GM21825 (cell line): ENCODE results near the gene PAPPA2.

Experiments used
- ATAC-seq: cut with Tn5 transposase; IDR thresholded peaks from one replicate; pipeline ENCODE4 v1.9.1; 2021; ENCODE audit warnings: mild to moderate bottlenecking, moderate library complexity; ENCODE audit not compliant: unreplicated experiment

PAPPA2 gene

GRCh38 chr1:176843352-176844297 lies 380.6 kb downstream of the PAPPA2 start:
- ATAC-seq, result no peak

DNA sequence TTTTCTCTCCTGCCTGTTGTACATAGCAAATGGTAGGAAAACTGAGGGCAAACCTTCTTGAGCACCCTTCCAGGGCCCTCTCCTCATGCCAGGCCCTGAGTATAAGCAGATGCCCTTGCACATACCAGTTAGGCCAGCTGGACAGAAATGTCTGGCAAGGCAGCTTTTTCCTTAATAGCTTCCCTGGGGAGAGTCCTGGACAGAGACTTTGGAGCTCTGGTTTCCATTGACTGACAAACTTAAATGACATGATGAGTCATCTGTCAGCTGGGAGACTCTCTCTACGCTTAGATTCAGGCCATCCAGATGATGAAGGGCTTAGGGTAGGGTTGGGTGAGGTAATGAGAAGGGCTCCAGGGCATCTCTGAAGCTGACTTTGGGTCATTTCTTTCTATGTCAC lies 384.1 kb downstream of the PAPPA2 start:
- no peak for ATAC-seq

DNA sequence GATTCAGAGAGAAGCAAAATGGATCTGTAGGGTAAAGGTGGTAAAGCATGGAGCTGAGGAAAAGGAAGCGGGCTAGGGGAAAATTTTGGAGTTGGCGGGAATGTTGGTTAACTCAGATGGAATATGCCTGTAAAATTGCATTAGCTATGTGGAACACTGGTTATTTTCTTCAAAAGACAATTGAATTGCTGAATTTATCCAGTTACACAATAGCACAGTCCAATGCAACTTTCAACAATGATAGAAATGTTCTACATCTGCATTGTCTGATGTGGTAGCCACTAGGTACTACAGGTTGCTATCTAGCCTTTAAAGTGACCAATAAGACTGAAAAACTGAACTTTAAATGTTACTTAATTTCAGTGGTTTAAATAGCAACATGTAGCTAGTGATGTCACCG lies 386.3 kb downstream of the PAPPA2 start:
- no peak for ATAC-seq

DNA sequence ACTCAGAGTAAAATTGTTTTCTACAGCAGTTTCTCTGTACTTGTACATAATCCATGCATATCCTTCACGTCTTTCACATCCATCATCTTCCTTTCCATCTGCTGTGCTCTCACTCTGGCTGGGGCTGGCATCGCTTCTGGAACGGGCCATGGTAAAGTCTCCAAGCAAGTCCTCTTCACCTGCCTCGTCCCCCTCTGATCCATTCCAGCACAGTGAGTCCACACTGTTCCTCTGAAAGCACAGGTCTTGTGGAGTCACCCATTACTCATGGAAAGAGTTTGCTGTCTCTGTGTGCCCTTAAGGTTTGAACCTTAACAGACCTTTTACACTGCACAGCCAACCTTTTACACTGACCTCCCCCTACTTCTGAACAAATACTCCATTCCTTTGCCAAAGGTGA lies 387.9 kb downstream of the PAPPA2 start:
- no peak for ATAC-seq

- ATAC-seq, result no peak
Measured at GRCh38 chr1:176852124-176852523, 389.1 kb downstream of the PAPPA2 start.

GRCh38 chr1:176853503-176853902 lies 390.5 kb downstream of the PAPPA2 start:
- no peak for ATAC-seq

GRCh38 chr1:176854121-176854520 lies 391.1 kb downstream of the PAPPA2 start:
- ATAC-seq, result no peak

DNA sequence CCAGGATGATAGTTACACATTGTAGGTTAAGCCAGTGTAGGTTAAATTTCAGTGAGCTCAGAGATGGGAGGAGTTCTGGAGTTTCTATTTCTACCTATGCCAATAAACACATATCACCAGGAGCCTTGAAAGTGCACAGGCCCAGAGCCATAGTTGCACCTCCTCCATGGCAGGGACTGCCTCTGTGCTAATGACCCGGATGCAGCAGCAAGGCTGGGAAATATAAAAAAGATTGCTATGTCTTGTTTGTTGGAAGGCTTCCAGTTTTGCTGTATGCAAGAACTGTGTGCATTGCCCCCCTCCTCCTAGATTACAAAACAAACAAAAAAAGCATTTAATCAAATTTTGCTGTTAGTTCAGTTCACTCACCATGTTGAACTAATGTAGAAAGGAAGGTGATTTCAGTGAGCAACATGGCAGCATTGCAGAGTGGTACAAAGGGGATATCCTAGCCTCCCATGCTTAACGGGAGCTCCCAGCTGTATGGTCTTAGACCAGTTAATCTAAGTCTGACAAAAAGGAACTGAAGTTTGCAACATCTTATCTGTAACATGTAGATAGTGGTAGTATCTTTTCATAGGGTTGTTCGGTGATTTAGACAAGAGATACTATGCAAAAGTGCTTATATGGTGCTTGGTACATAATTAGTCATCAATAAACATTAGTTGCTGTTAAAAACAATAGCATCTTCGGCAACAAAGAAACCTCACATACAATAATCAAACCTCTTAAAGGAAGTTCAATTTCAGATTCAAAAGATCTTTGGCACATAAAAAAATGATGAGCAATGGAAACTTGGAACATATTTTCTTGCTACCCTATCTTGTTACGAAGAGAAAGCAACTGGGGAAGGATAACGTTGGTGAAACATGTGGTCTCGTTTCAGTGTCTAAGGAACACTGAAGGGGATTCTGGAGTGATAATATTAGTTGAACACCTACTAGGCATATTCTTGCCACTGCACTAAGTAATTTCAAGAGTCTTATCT lies 392.1 kb downstream of the PAPPA2 start:
- ATAC-seq, result no peak

DNA sequence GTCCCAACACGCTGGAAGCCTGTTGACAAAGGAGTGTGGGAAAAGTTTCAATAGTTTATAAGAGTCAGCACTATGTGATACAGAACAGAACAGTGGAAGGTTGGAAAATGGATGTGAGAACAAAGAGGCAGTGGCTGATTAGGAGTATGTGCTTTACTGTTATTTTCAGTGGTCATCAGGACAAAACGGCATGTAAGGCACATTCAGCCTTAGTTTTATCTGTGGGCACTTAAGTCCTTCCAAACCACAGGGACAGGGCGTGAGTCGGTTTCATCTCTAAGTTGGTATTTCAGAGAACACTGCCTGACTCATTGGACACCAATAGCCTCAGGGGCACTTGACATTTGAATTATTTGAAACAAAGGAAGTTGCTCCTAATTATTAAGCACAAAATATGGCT lies 394.7 kb downstream of the PAPPA2 start:
- ATAC-seq, result no peak

DNA sequence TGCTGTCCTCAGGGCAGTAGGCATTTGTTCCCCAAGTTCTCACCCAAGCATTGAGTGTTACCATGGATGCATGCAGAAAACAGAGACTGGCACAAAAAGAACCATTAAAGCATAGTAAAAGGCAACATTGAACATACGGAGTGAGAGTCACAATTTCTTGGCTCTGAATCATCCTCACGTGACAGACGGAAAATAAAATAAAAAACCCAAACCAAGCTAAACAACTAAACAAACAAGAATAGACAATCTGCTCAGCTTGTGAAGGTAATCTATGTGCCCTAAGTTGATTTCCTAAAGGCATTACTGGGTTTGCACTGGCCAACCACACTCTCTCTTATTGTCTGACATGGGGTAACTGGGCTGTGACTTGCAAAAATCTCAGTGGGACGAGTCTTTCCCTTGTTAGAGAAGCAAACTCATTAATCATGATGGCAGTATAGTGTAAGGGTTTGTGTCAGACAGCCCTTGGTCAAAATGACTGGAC lies 395.5 kb downstream of the PAPPA2 start:
- ATAC-seq, result no peak

GRCh38 chr1:176863613-176864012 lies 400.6 kb downstream of the PAPPA2 start:
- no peak for ATAC-seq

GRCh38 chr1:176864211-176864610 lies 401.2 kb downstream of the PAPPA2 start:
- no peak for ATAC-seq

DNA sequence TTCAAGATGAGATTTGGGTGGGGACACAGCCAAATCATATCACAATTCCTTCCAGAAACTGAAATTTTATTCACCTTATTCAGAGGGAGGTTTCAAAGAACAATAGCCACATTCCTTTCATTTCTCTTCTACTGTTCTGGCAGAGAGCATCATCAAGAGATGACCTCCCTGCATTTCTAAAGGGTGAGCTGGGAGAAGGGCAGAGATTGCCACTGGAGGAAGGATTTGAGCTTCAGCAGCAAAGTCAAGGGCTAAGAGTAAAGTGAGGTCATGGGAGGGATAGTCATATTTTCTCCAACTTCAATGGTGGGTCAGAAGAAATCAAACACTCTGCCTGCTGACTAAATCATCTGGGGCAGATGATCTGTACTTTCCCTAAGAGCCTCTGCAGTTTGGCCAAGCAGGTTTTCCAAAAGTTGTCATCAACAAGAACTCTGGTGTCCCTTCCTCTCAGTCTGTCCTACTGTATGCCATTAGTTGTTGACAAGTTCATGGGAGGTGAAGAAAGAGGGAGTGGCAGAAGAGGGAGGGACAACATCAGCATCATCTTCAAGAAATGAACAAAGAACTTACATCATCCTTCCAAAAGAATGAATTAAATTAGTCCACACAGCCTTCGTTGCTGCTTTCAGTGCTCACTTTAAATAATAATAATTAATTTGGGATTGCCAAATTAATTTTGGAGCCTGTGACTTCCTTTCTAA lies 403.2 kb downstream of the PAPPA2 start:
- no peak for ATAC-seq

DNA sequence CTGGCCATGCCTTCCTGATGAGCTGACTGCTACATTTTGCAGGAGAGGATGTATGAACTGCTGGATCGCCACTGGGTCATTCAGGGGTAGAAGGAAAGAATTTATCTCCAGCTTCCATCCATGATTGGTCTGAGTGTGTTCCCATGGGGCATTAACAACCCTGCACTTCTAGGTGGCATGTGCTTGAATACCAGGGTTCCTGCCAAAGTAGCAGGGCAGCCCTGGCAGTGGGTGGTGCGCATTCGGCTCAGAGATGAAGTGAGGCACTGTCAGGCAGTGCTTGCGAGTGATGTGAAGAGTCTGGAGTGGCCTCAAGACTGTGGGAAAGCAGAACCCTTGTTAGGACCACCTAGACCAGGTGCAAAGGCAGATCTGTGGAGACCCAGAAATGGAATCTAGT lies 406.6 kb downstream of the PAPPA2 start:
- no peak for ATAC-seq

- no peak for ATAC-seq
Measured at GRCh38 chr1:176876966-176877515, 414.1 kb downstream of the PAPPA2 start.

DNA sequence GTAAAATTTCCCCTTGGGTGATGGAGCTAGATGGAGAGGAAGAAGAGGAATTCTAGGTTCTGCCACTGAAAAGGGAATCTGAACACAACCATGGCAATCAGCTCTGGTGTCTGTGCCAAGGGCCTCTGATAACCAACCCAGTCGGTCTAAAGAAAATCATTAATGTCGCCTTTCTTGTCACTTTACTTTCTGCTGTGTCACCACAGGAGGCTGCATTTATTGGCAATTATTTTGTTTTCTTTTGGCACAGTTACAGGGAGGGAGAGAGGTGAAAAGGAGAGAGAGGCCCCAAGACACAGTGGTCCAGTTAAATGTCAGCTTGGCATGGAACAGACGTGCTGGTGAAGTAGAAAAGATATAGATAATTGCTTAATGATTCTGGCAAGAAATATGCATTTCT lies 414.6 kb downstream of the PAPPA2 start:
- ATAC-seq, result no peak

- no peak for ATAC-seq
Measured at GRCh38 chr1:176878750-176879536, 416.0 kb downstream of the PAPPA2 start.

DNA sequence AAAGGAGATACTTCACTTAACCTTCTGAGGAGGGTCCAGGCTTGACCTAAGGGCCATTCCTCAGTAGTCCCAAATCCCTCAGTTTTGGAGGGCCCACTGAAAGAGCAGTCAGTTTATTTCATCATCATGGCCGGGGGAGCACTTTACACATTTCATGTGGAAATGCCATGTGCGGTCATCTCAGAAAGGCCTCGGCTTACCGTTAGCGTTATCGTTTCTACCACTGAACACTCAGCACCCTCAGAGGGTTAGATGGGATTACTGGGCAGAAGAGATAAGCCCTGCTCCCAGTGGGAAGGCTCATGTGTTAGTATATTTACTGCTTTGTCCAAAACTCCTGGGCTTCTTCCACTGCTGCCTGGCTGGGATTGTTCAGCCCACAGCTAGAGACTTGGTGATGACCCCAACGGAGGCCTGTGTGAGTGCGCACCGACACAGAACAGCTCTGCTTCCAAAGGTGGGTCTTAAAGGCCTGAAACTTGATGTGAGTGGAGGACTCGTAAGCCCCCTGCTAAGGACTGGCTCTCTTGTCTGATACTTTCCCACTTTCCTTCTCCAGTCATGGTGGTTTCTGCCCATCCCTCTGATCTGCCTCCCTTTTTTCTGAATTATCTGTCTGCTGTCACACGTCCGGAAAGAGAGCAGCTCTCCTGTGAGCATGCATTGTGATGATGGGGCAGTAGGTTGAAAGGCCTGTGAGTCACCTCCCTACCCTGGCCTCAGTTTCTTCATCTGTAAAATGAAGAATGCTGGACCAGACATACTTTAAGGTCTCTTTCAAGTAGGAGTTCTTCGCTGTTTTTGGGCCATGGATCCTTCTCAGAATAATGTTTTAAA lies 417.0 kb downstream of the PAPPA2 start:
- no peak for ATAC-seq
